ENCODE measurements around the gene GGTA1. TPM values are rescaled to one million over a fixed set of nuclear protein-coding genes. Genes with fewer than 3 reads are reported as not detected.

Gene GGTA1
- total RNA-seq, 1 experiment from 2014 or later = not detected

DNA sequence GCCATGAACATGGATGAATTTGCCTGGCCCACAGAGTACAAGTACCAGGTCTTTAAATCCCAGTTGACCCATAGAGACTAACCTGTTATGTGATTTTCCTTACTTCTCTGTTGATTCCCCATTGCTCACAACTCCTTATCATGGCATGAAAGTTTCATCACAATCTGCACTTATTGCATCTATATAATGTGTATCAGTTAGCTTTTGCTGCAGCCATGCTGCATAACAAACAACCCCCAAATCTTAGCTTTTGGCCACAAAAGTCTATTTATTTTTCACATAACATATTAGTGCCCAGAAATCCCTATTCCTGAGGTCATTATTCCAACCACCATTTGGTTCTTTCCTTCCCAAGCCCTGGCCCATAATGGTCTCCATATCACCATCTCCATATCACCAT lies 3.7 kb downstream of the GGTA1 start:
- POLR2A ChIA-PET = no interaction called here
- Mint-ChIP-seq H3K4me1 (peaks cover 23% of the 10 kb centered on the region), H3K27ac (no peak overlapping the region), H3K9me3 (peaks cover 10% of the 10 kb centered on the region), H3K4me3 (no peak overlapping the region), H3K27me3 (ENCODE audit: low read depth) (peaks cover 55% of the 10 kb centered on the region), H3K36me3 (0 out of 2 replicates have a peak, but pooled peaks cover 4% of the 10 kb centered on the region)
- ATAC-seq (no peak), DNase-seq (ENCODE audit: low spot score) (no peak)
- CTCF ChIA-PET = no interaction called here
- TF ChIP-seq GTF2I (CRISPR knock-in tag; conservative IDR thresholded peaks at IDR 0.05) (0 out of 2 replicates have a peak, but pooled peaks have one; percentile 13), TP53 (CRISPR knock-in tag; IDR thresholded peaks at IDR 0.05) (no peak)

DNA sequence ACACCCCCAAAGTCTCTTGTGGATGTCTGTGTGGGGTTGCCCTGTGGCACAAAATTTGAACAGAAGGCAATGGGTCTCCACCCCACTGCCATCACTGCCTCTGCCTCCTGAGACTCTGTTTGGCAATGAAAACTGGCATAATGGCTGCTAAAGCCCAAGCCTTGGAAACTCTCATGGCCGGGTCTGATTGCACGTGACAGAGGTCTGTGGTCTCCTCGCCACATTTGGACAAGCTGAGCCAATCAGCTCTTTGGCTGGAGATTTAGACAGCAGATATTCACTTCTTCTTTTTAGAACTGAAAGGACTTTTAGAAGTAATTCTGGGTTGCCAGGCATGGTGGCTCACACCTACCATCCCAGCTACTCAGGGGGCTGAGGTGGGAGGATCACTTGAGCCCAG lies 5.5 kb downstream of the GGTA1 start:
- Mint-ChIP-seq H3K9me3 (peaks cover 10% of the 10 kb centered on the region), H3K27me3 (ENCODE audit: low read depth) (peaks cover 37% of the 10 kb centered on the region), H3K4me1 (peaks cover 15% of the 10 kb centered on the region), H3K27ac (no peak overlapping the region), H3K4me3 (no peak overlapping the region), H3K36me3 (0 out of 2 replicates have a peak, but pooled peaks cover 4% of the 10 kb centered on the region)
- ATAC-seq (no peak), DNase-seq (ENCODE audit: low spot score) (no peak)
- CTCF ChIA-PET = no interaction called here
- no peak for TF ChIP-seq EMX1 (CRISPR knock-in tag; IDR thresholded peaks at IDR 0.05)
- POLR2A ChIA-PET = no interaction called here

DNA sequence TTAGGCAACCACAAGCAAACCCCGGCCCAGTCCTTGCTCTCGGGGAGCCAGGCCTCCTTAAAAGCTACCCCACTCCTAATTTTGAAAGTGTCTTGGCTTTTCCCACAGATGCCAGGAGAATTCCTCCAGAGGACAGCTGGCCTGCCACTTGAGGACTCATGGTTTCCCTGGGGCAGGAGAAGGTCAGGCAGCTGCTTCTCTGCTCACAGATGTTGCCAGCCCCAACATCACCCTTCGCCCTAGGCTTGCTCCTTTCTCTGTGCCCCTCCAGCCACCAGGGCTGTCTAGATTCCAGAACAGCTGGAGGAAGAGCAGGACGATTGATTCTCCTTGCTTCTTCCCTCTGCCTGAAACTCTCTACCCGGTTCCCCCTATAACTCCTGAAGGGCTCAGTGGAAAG lies 8.5 kb downstream of the GGTA1 start:
- no peaks in the 10 kb centered on the region for H3K4me1 Mint-ChIP-seq
- H3K4me3 Mint-ChIP-seq = no peak overlapping the region
- ATAC-seq (no peak), DNase-seq (ENCODE audit: low spot score) (no peak)
- H3K36me3 Mint-ChIP-seq = 0 out of 2 replicates have a peak, but pooled peaks cover 2% of the 10 kb centered on the region
- H3K9me3 Mint-ChIP-seq = peaks cover 8% of the 10 kb centered on the region
- H3K27me3 Mint-ChIP-seq (ENCODE audit: low read depth) = peaks cover 7% of the 10 kb centered on the region
- ChIA-PET CTCF (interaction anchor here (0.6 to 3.7 kb wide), 5 partner anchors 8 to 171 kb away, joined by 3 to 11 read pairs (median 3); partner anchors contain the start of gene GGTA1), POLR2A (no interaction called here)
- TF ChIP-seq SOX15 (CRISPR knock-in tag; IDR thresholded peaks at IDR 0.05) = no peak
- TF ChIP-seq NR3C1 (CRISPR knock-in tag; conservative IDR thresholded peaks at IDR 0.05; ENCODE audit: low read depth) = no peak
- no peak for TF ChIP-seq CREB1 (CRISPR knock-in tag; IDR thresholded peaks at IDR 0.05)
- TF ChIP-seq, protein P1, sequence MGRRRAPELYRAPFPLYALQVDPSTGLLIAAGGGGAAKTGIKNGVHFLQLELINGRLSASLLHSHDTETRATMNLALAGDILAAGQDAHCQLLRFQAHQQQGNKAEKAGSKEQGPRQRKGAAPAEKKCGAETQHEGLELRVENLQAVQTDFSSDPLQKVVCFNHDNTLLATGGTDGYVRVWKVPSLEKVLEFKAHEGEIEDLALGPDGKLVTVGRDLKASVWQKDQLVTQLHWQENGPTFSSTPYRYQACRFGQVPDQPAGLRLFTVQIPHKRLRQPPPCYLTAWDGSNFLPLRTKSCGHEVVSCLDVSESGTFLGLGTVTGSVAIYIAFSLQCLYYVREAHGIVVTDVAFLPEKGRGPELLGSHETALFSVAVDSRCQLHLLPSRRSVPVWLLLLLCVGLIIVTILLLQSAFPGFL (CRISPR knock-in tag; IDR thresholded peaks at IDR 0.05; ENCODE audit: borderline replicate concordance) = no peak
- TF ChIP-seq, protein P2, sequence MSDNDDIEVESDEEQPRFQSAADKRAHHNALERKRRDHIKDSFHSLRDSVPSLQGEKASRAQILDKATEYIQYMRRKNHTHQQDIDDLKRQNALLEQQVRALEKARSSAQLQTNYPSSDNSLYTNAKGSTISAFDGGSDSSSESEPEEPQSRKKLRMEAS (CRISPR knock-in tag; IDR thresholded peaks at IDR 0.05) = no peak
- TF ChIP-seq, protein P3, sequence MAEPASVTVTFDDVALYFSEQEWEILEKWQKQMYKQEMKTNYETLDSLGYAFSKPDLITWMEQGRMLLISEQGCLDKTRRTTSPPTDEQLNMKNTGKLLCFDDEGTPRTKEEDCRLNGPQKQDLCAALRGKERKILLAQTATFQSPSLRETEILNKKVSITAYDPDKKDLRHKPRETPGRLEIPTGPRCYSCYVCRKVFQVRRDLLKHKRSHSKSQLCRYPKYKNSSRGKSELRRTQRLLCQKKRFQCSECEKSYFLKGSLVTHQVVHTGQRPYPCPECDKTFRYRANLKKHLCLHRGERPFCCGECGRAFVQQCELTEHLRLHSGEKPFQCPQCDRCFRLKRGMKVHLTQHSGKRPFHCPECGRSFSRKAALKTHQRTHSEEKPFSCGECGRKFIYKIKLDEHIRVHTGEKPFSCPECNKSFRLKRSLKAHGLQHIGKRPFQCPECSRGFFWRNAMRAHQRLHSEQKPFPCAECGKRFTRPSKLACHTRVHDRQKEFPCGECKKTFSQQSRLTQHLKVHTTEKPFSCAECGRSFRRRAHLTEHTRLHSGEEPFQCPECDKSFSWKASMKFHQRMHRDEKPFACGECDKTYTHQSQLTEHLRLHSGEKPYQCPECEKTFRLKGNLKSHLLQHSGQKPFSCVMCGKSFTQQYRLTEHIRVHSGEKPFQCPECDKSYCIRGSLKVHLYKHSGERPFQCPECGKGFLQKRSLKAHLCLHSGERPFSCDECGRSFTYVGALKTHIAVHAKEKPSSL (CRISPR knock-in tag; conservative IDR thresholded peaks at IDR 0.05) = no peak
- TF ChIP-seq, protein P4, sequence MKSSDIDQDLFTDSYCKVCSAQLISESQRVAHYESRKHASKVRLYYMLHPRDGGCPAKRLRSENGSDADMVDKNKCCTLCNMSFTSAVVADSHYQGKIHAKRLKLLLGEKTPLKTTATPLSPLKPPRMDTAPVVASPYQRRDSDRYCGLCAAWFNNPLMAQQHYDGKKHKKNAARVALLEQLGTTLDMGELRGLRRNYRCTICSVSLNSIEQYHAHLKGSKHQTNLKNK (CRISPR knock-in tag; IDR thresholded peaks at IDR 0.05) = no peak
- TF ChIP-seq, protein P5, sequence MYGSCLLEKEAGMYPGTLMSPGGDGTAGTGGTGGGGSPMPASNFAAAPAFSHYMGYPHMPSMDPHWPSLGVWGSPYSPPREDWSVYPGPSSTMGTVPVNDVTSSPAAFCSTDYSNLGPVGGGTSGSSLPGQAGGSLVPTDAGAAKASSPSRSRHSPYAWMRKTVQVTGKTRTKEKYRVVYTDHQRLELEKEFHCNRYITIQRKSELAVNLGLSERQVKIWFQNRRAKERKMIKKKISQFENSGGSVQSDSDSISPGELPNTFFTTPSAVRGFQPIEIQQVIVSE (CRISPR knock-in tag; IDR thresholded peaks at IDR 0.05; ENCODE audit: borderline replicate concordance) = no peak
- TF ChIP-seq SMAD4 (CRISPR knock-in tag; IDR thresholded peaks at IDR 0.05) = no peak
- no peak for TF ChIP-seq MYBL2 (CRISPR knock-in tag; IDR thresholded peaks at IDR 0.05)
- no peak overlapping the region for H3K27ac Mint-ChIP-seq

DNA sequence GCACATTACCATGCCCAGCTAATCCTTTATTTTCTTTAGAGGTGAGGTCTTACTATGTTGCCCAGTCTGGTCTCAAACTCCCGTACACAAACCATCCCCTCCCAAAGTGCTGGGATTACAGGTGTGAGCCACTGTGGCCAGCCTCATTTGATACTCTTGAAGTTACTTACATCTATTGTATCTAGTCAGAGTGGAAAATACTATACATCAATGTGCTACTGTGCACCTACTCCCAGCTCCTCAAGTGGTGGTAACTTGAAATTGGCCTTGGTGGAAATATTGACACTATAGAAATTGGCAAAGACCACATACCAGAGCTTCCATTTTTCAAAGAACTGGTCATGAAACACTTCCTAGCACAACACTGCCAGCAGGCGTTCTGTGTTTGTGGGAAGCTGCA lies 10.3 kb downstream of the GGTA1 start:
- H3K27me3 Mint-ChIP-seq (ENCODE audit: low read depth) = no peaks in the 10 kb centered on the region; the same call in none of the 2 replicates
- TF ChIP-seq ZNF121 (CRISPR knock-in tag; IDR thresholded peaks at IDR 0.05) (no peak), FOXP1 (CRISPR knock-in tag; IDR thresholded peaks at IDR 0.05; ENCODE audit: borderline replicate concordance) (no peak), ZNF416 (CRISPR knock-in tag; IDR thresholded peaks at IDR 0.05) (no peak), ZNF423 (CRISPR knock-in tag; IDR thresholded peaks at IDR 0.05) (no peak), ESRRA (CRISPR knock-in tag; IDR thresholded peaks at IDR 0.05; ENCODE audit: borderline replicate concordance) (no peak)
- TF ChIP-seq, protein P6, sequence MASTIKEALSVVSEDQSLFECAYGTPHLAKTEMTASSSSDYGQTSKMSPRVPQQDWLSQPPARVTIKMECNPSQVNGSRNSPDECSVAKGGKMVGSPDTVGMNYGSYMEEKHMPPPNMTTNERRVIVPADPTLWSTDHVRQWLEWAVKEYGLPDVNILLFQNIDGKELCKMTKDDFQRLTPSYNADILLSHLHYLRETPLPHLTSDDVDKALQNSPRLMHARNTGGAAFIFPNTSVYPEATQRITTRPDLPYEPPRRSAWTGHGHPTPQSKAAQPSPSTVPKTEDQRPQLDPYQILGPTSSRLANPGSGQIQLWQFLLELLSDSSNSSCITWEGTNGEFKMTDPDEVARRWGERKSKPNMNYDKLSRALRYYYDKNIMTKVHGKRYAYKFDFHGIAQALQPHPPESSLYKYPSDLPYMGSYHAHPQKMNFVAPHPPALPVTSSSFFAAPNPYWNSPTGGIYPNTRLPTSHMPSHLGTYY (CRISPR knock-in tag; IDR thresholded peaks at IDR 0.05) = no peak
- TF ChIP-seq, protein P7, sequence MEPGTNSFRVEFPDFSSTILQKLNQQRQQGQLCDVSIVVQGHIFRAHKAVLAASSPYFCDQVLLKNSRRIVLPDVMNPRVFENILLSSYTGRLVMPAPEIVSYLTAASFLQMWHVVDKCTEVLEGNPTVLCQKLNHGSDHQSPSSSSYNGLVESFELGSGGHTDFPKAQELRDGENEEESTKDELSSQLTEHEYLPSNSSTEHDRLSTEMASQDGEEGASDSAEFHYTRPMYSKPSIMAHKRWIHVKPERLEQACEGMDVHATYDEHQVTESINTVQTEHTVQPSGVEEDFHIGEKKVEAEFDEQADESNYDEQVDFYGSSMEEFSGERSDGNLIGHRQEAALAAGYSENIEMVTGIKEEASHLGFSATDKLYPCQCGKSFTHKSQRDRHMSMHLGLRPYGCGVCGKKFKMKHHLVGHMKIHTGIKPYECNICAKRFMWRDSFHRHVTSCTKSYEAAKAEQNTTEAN (CRISPR knock-in tag; IDR thresholded peaks at IDR 0.05) = no peak
- TF ChIP-seq, protein P3 (CRISPR knock-in tag; conservative IDR thresholded peaks at IDR 0.05) = no peak

More for the DNA sequence above, 10.3 kb downstream of the GGTA1 start:
- ChIA-PET CTCF (interaction anchor here (0.5 to 1.1 kb wide), 3 partner anchors 57 to 382 kb away, joined by 3 read pairs; no protein-coding TSS in a partner anchor), POLR2A (no interaction called here)
- Mint-ChIP-seq H3K4me3 (no peak overlapping the region), H3K4me1 (no peaks in the 10 kb centered on the region), H3K27ac (no peak overlapping the region), H3K9me3 (no peaks in the 10 kb centered on the region), H3K36me3 (no peaks in the 10 kb centered on the region)
- no peak for ATAC-seq
- no peak for DNase-seq (ENCODE audit: low spot score)
